OCI-M2 (cell line): ENCODE results near the gene FBF1.
"Not testable (repeated sequence)": the region's sequence is repeated elsewhere in the genome, so short reads cannot be mapped to it uniquely, and the experiment has no call there.

Experiments
- DNase-seq: peaks from one replicate; lab custom pipeline; 2025; ENCODE audit not compliant: unreplicated experiment; lab: John Stamatoyannopoulos, UW

The FBF1 gene, protein sequence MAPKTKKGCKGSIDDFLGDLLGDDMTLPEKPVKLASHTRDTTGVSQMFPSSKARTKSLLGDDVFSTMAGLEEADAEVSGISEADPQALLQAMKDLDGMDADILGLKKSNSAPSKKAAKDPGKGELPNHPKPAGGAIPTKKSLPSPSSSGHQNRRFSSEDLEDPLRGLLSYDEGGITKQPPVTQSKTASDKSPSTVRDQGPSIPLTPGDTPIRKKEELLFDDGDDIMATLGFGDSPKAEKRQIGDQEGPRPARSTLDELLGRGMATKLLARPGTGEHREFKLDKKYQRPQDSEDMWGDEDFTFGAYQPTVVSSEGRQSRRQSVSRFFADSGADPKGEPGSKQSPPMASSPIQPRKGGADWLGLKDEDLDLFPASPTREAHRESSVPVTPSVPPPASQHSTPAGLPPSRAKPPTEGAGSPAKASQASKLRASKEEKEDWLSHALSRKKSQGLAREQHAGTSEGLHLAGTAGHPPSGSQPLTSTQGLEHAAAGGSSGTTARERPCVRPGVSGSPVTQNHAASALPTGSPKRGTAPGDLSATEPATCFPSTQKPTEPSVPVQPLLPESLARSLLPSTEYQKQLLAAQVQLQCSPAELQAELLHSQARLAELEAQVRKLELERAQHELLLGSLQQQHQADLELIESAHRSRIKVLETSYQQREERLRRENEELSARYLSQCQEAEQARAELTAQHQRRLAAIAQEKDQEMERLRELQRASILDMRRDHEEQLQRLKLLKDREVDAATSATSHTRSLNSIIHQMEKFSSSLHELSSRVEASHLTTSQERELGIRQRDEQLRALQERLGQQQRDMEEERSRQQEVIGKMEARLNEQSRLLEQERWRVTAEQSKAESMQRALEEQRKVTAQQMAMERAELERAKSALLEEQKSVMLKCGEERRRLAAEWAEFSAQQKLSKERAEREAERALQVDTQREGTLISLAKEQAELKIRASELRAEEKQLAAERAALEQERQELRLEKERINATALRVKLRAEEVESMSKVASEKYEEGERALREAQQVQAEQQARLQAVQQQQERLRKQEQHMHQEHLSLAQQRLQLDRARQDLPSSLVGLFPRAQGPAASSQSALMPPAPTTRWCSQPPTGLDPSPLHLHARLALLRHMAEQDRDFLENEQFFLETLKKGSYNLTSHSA

DNA sequence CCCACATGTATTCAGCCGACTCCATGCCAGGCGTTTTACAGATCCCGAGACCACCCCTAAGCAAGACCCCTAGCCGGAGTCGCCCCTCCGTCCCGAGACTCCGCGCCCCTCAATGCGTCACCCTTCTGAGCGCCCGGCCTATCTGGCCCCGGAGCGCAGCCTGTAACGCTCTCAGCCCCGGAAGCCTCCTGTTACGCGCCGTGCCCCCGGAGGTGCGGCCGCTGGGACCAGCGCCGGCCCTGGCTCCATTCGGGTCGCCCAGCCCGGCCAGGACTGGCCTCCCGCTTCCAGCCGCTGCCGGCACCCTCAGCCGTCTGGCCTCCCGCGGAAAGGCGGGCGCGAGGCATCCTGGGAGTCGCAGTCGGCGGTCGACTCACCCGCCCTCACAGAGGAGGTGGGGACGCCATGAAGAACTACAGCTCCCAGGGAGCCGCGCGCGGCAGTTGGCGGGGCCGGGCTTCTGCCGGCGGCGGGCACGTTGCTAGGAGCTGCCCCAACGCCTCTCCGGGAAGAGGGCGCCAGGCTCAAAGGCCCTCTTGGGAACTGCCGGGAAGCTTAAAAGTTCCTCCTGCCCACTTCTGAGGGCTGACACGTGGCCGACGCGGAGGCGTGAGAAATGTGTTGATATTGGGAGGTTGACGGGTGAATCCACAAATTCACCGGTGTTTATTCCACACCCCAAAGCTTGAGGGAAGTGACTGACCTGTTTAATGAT is at the start of gene FBF1:
Gene FBF1 (minus strand): TSS at position 316 of the 715 bp plus-strand sequence. CDS start 2,893 bp downstream, outside the sequence.
- peak; percentile 24 for DNase-seq

DNA sequence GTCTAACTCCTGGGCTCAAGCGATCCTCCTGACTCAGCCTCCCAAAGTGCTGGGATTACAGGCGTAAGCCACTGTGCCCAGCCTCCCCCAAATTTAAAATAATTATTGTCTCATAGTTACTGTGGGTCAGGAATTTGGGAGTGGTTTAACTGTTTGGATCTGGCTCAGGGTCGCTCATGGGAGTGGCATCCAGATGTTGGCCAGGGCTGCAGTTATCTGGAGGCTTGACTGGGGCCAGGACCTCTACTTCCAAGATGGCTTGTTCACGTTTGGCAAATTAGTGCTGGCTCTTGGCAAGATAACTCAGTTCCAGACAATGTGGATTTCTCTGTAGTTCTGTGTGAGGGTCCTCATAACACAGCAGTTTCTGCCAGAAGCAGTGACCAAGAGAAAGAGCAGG is 46.2 kb upstream of the FBF1 start:
- DNase-seq, result no peak

DNA sequence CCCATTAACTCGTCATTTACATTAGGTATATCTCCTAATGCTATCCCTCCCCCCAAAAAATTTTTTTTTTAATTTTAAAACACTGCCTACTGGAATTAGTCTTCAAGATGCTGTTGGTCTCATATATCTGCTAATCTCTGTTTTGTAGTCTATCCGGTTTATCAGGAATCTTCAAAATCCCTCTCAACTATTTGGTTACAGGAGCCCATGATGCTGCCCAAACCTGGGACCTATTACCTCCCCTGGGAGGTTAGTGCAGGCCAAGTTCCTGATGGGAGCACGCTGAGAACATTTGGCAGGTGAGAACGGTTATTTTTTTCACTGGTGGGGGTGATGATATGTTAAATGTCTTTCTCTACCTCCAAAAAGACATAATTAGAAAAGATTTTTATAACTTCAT is 45.1 kb upstream of the FBF1 start:
- DNase-seq, result no peak

DNA sequence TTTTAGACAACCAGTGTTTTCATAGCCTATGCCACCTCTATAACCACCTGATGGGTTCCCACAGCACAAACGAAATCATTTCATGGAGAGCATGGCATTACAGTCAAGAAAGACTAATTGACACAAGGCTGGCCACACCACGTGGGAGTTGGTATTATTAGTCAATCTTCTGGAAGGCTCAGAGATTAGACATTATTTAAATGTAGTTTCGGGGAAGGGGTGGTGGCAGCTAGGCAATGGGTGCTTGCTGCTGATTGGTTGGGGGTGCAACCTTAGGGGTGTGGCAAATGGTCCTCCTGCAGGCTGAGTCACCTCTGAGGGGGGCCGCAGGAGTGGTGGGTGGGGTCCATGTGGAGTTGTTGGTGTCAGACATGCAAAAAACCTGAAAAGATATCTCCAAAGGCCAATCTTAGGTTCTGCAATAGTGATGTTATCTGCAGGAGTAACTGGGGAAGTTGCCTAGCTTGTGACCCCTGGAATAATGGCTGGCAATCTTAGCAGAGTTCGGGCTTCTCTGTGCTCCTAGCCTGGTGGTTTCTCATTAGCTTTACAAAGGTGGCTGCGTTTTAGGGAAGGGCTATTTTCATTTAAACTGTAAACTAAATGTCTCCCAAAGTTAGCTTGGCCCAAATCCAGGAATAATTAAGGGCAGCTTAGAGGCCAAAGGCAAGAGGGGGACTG is 42.8 kb upstream of the FBF1 start:
- DNase-seq, result no peak

DNA sequence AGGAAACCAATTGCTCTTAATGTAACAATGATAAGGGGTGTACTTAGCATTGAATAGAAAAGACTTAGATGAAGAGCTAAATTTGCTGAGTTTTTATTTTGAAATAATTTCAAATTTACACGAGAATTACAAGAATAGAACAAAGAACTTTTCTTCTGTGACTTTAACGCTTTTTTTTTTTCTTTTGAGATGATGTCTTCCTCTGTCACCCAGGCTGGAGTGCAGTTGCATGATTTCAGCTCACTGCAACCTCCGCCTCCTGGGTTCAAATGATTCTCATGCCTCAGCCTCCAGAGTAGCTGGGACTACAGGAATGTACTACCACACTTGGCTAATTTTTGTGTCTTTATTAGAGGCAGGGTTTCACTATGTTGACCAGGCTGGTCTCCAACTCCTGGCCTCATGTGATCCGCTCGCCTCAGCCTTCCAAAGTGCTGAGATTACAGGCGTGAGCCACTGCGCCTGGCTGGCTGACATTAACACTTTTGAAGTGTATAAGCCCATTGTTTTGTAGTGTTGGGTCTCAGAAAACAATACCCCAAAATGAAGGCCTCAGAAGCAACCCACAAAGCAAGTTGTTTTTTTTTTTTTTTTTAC is 40.3 kb upstream of the FBF1 start:
- no peak for DNase-seq

DNA sequence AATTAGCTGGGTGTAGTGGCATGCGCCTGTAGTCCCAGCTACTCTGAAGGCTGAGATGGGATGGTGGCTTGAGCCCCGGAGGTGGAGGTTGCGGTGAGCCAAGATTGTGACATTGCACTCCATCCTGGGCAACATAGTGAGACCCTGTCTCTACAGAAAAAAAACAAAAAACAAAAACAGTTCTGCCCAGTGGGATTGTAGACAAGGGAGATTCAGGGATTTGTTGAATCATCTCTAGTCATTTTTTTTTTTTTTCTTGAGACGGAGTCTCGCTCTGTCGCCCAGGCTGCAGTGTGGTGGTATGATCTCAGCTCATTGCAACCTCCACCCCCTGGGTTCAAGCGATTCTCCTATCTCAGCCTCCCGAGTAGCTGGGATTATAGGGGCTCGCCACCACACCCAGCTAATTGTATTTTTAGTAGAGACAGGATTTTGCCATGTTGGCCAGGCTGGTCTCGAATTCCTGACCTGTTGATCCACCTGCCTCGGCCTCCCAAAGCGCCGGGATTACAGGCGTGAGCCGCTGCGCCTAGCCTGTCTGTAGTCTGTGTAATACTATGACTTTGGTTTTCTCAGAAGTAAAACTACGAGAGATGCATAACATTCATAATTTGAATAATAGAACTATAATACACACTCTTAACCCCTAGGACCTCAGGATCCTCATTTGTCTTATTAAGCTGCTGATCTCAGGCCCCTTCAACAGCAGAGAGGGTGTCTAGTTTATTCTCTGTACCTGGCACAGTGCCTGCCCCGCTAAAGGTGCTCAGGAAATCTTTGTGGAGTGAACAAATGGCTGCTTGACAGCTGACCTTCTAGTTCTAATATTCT is 39.6 kb upstream of the FBF1 start:
- no peak for DNase-seq

DNA sequence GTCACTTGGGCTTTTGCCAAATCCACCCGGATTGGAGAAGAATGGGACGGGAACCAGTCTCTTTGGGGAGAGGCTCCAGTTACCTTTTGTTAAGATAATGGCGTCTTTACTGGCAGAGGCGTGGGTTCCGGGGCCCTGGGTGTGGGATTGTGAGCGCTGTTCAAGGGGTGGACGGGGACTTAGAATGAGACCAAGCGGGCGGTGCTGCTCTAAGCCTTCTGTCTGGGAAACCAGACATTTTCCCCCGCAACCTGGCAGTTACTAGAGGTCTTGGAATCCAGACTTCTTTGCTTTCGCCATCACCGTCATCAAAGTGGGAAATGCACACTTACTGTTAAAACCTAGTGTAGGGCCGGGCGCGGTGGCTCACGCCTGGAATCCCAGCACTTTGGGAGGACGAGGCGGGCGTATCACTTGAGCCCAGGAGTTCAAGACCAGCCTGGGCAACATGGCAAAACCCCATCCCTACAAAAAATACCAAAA is 38.9 kb upstream of the FBF1 start:
- DNase-seq, result no peak

DNA sequence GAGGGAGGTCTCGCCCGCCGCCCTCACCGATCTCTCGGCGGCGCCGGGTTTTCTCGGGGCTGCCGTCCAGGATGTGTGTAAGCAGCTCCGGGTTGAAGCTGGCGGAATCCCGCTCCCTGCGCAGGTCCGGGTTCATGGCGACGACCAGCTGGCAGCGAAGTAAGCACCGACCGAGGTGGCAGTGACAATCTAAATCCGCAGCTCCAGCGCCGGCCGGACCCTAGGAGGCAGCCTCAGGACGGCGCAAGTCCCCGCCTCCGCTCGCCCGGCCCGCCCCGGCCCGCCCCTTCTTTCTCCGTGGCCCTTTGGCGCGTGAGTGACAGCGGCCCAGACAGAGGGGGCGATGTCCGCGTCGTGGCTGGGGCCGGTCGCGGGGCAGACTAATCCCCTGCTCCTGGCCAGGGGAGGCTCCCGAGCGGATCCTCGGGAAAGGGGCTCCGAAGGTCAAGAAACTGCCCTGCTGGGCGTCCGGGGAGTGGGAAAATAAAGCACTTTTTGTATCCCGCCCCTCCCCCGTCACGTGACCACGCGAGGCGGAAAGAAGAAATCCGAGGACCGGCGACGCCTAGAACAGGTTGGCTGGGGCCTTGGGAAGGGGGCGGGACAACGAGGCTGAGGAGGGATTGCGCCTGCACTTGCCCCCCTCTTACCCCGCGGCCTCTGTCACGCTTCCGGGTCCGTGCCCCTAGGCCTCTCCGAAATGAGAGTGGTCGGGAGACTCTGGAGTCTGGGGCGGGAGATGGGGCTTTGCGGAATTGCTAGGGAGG is 38.3 kb upstream of the FBF1 start, which contains the start of the genes ACOX1 and TEN1:
Gene ACOX1 (minus strand): TSS at position 229 of the 767 bp plus-strand sequence. CDS start 93 bp downstream, at position 136.
Gene TEN1 (plus strand): TSS at position 303 of the 767 bp plus-strand sequence. CDS start 6,953 bp downstream, outside the sequence.
- peak; percentile 75 for DNase-seq

DNA sequence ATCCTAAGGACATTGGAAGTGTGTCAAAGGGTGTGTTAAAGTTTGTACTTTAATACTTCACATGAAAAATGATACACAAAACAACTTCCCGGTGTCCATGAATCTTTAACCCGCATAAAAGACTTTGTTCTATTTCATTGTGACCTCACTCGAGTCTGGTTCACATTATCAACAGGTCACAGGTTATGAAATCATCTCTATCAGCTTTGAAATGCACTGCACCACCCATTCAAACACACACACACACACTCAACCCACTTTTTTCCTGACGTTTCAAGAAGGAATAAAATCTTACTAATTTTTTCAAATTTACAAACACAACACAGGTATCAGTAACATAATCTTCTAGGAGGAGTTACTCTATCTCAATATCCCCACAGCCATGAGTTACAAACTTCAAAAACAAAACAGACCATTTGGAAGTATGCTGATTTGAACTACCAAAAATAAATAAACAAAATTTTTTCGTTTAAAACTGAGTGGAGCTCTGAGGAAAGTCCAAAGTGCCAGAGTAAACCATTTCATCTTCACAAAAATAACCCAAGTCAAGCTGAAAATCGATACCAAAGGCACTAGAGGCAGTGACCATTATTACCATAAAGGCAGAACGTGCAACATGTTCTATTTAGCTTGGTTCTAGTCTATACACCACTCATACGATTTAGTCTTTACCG is 35.5 kb upstream of the FBF1 start:
- DNase-seq, result no peak

DNA sequence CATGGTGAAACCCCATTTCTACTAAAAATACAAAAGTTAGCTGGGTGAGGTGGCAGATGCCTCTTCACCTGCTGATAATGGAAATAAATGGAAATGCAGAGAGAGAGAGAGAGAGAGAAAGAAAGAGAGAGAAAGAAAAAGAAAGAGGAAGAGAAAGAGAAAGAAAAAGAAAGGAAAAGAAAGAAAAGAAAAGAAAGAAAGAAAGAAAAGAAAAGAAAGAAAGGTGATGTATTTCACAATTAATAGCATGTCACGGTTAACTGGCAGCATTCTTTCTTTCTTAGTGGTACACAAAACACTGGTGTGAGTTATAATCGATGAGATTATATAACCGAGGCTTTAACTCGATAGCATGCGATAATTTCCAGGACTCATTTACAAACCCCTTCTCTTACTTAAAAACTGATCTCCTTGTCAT is 34.9 kb upstream of the FBF1 start:
- no peak for DNase-seq

DNA sequence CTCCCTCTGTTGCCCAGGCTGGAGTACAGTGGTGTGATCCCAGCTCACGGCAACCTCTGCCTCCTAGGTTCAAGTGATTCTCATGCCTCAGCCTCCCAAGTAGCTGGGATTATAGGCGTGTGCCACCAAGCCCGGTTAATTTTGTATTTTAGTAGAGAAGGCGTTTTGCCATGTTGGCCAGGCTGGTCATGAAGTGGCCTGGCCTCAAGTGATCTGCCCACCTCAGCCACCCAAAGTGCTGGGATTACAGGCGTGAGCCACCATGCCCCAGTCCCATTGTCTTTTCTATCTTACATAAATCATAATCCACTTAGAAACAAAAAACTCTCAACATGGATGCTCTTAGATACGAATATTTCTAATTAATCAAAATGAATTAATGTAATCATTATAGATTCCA is 34.3 kb upstream of the FBF1 start:
- not testable (repeated sequence) for DNase-seq

DNA sequence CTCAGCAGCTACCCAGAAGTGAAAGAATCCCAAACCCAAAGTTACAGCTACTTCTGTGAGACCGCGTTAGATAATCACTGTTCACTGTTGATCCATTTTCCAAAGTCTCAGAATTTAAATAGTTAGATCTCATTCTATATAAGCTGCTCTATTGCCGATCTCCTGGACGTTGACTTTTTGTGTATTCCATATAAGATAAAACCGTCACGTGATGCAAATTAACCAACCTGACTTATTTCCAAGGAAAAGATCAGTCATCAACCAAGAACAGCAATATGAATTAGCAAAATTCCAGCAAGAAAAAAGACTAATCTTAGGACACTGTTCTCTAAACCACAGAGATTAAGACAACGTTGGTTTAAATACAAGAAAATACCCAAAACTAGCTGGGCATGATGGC is 29.8 kb upstream of the FBF1 start:
- no peak for DNase-seq

DNA sequence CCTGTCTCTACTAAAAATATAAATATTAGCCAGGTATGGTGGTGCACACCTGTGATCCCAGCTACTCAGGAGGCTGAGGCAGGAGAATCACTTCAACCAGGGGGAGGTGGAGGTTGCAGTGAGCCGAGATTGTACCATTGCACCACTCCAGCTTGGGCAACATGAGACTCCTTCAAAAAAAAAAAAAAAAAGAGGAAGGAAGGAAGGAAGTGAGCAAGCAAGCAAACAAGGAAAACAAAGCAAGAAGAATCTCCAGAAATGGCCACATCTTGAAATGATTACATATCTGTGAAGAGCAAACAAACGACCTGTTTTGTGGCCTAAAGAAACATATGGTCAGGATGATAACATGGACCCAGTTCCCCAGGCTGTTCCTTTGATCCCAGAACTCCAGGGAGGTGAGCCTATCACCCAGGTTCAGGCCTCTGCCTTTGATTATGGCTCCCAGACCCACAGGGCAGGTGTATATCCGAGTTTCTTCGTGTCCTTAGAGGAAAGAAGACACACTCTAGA is 29.2 kb upstream of the FBF1 start:
- DNase-seq, result peak; percentile 55

DNA sequence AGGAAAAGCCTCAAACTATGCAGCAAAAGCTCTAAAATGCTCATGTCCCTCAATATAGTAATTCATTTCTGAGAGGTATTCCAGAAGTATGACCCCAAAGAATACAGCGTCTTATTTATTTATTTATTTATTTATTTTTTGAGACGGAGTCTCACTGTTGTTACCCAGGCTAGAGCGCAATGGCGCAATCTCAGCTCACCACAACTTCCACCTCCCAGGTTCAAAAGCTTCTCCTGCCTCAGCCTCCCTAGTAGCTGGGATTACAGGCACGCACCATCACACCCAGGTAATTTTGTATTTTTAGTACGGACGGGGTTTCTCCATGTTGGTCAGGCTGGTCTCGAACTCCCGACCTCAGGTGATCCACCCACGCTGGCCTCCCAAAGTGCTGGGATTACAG is 28.2 kb upstream of the FBF1 start:
- DNase-seq, result not testable (repeated sequence)

DNA sequence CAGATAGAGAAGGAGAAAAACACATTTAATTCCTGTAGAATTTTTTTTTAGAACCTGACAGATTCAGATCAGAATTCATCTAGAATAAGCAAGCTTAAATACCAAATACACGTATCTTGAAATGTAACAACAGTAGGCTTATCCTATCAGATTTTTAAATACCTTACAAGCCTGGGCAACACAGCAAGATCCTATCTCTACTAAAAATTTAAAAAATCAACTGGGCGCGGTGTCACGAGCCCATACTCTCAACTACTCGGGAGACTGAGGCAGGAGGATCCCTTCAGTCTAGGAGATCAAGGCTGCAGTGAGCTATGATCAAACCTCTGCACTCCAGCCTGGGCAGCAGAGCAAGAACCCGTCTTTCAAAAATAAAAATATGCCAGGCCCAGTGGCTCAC is 24.6 kb upstream of the FBF1 start:
- DNase-seq, result no peak

DNA sequence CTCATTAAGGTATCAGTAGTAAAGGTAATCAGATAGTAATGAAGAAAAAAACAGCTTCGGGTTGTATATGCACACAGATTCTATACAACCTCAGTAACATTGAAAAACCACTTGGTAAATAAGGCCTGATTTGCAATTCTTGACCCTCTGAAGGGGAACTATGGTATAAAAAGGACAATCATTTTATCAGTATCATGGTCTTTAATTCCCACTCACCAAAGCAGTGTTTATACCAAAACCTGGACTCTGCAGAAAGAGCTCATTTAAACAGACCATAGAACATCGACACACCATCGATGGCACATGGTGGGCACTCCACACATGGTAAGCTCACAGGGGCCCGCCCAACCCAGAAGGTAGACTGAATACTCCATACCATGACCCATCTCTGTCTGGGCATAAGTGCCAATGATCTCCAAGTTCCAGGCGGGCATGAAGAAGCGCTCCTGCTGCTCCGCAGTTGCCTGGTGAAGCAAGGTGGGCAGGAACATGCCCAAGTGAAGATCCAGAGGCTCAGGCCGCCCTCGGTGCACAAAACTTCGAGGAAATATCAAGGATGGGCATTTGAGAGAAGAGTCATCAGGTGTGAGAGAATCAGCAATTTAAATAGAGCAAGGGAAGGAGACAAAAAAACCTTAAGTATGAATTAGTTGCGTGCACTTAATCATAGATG is 19.1 kb upstream of the FBF1 start:
- DNase-seq, result no peak
